Measurements from ENCODE around the gene EFR3B. TPM values are rescaled to one million over a fixed set of nuclear protein-coding genes. Genes with fewer than 3 reads are reported as not detected.

EFR3B gene
- total and polyA plus RNA-seq, 2 of the 13 experiments (the other 11 are each of a cell fraction or from before 2014, with no cell fraction given), result 0.42 TPM

DNA sequence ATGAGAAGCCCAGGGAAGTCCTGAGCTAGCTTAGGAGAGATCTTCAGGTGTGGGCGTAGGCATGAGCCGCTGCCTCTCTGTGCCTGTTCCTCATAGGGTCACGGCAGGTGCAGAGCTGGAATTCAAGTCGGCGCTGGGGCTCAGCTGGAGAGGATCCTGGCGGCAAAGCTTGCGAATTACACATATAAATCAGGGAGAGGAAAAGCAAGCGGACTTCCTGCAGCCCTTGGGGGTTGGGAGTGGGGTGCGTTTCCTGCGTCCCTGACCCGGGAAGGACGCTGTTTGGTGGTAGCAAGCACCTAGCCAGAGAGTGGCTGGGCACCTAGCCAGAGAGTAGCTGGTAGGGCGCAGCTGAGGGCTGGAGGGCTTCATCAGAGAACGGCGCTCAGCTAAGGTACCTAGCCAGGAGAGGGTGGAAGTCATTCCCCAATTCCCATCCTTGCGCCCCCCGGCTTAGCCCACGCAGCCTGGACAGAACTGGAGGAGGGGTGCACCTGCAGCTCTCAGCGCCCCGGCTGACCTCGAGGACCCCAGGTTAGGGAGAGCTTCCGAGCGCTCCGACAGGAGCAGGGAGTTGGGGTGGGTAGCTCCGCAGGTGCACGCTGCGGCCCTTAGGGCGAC is 459 bp upstream of the EFR3B start (continued):
- TF ChIP-seq, protein P1, sequence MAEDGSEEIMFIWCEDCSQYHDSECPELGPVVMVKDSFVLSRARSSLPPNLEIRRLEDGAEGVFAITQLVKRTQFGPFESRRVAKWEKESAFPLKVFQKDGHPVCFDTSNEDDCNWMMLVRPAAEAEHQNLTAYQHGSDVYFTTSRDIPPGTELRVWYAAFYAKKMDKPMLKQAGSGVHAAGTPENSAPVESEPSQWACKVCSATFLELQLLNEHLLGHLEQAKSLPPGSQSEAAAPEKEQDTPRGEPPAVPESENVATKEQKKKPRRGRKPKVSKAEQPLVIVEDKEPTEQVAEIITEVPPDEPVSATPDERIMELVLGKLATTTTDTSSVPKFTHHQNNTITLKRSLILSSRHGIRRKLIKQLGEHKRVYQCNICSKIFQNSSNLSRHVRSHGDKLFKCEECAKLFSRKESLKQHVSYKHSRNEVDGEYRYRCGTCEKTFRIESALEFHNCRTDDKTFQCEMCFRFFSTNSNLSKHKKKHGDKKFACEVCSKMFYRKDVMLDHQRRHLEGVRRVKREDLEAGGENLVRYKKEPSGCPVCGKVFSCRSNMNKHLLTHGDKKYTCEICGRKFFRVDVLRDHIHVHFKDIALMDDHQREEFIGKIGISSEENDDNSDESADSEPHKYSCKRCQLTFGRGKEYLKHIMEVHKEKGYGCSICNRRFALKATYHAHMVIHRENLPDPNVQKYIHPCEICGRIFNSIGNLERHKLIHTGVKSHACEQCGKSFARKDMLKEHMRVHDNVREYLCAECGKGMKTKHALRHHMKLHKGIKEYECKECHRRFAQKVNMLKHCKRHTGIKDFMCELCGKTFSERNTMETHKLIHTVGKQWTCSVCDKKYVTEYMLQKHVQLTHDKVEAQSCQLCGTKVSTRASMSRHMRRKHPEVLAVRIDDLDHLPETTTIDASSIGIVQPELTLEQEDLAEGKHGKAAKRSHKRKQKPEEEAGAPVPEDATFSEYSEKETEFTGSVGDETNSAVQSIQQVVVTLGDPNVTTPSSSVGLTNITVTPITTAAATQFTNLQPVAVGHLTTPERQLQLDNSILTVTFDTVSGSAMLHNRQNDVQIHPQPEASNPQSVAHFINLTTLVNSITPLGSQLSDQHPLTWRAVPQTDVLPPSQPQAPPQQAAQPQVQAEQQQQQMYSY (CRISPR knock-in tag; IDR thresholded peaks at IDR 0.05), result no peak
- TF ChIP-seq PAX8 (CRISPR knock-in tag; IDR thresholded peaks at IDR 0.05; ENCODE audit: borderline replicate concordance) (no peak), DR1 (CRISPR knock-in tag; IDR thresholded peaks at IDR 0.05) (no peak), ONECUT2 (CRISPR knock-in tag; IDR thresholded peaks at IDR 0.05) (no peak), MLLT10 (CRISPR knock-in tag; IDR thresholded peaks at IDR 0.05) (no peak), ZNF850 (CRISPR knock-in tag; conservative IDR thresholded peaks at IDR 0.05) (no peak), ATF1 (CRISPR knock-in tag; IDR thresholded peaks at IDR 0.05) (no peak), ZNF777 (CRISPR knock-in tag; IDR thresholded peaks at IDR 0.05) (no peak), ZNF616 (CRISPR knock-in tag; IDR thresholded peaks at IDR 0.05; ENCODE audit: low read depth) (no peak), ZNF224 (CRISPR knock-in tag; IDR thresholded peaks at IDR 0.05) (no peak), NFATC3 (CRISPR knock-in tag; IDR thresholded peaks at IDR 0.05) (no peak; the same call in 1 of the 2 replicates), ZBTB21 (CRISPR knock-in tag; IDR thresholded peaks at IDR 0.05) (no peak), RAD21 (CRISPR knock-in tag; IDR thresholded peaks at IDR 0.05) (no peak)
- TF ChIP-seq, protein P2, sequence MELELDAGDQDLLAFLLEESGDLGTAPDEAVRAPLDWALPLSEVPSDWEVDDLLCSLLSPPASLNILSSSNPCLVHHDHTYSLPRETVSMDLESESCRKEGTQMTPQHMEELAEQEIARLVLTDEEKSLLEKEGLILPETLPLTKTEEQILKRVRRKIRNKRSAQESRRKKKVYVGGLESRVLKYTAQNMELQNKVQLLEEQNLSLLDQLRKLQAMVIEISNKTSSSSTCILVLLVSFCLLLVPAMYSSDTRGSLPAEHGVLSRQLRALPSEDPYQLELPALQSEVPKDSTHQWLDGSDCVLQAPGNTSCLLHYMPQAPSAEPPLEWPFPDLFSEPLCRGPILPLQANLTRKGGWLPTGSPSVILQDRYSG (CRISPR knock-in tag; IDR thresholded peaks at IDR 0.05), result no peak
- TF ChIP-seq, protein P3, sequence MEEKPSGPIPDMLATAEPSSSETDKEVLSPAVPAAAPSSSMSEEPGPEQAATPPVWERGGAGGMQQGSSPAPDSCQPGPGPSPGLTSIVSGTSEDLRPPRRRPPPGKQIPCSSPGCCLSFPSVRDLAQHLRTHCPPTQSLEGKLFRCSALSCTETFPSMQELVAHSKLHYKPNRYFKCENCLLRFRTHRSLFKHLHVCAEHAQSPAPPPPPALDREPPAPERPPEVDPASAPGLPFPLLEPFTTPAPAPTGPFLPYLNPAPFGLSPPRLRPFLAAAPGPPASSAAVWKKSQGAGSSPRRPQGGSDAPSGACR (CRISPR knock-in tag; IDR thresholded peaks at IDR 0.05), result no peak
- TF ChIP-seq, protein P4, sequence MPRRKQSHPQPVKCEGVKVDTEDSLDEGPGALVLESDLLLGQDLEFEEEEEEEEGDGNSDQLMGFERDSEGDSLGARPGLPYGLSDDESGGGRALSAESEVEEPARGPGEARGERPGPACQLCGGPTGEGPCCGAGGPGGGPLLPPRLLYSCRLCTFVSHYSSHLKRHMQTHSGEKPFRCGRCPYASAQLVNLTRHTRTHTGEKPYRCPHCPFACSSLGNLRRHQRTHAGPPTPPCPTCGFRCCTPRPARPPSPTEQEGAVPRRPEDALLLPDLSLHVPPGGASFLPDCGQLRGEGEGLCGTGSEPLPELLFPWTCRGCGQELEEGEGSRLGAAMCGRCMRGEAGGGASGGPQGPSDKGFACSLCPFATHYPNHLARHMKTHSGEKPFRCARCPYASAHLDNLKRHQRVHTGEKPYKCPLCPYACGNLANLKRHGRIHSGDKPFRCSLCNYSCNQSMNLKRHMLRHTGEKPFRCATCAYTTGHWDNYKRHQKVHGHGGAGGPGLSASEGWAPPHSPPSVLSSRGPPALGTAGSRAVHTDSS (CRISPR knock-in tag; conservative IDR thresholded peaks at IDR 0.05), result no peak; the same call in 1 of the 2 replicates
- TF ChIP-seq, protein P5, sequence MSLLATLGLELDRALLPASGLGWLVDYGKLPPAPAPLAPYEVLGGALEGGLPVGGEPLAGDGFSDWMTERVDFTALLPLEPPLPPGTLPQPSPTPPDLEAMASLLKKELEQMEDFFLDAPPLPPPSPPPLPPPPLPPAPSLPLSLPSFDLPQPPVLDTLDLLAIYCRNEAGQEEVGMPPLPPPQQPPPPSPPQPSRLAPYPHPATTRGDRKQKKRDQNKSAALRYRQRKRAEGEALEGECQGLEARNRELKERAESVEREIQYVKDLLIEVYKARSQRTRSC (CRISPR knock-in tag; IDR thresholded peaks at IDR 0.05; ENCODE audit: low read depth), result no peak
- TF ChIP-seq, protein P6, sequence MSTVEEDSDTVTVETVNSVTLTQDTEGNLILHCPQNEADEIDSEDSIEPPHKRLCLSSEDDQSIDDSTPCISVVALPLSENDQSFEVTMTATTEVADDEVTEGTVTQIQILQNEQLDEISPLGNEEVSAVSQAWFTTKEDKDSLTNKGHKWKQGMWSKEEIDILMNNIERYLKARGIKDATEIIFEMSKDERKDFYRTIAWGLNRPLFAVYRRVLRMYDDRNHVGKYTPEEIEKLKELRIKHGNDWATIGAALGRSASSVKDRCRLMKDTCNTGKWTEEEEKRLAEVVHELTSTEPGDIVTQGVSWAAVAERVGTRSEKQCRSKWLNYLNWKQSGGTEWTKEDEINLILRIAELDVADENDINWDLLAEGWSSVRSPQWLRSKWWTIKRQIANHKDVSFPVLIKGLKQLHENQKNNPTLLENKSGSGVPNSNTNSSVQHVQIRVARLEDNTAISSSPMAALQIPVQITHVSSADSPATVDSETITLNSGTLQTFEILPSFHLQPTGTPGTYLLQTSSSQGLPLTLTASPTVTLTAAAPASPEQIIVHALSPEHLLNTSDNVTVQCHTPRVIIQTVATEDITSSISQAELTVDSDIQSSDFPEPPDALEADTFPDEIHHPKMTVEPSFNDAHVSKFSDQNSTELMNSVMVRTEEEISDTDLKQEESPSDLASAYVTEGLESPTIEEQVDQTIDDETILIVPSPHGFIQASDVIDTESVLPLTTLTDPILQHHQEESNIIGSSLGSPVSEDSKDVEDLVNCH (CRISPR knock-in tag; IDR thresholded peaks at IDR 0.05), result no peak
- TF ChIP-seq, protein P7, sequence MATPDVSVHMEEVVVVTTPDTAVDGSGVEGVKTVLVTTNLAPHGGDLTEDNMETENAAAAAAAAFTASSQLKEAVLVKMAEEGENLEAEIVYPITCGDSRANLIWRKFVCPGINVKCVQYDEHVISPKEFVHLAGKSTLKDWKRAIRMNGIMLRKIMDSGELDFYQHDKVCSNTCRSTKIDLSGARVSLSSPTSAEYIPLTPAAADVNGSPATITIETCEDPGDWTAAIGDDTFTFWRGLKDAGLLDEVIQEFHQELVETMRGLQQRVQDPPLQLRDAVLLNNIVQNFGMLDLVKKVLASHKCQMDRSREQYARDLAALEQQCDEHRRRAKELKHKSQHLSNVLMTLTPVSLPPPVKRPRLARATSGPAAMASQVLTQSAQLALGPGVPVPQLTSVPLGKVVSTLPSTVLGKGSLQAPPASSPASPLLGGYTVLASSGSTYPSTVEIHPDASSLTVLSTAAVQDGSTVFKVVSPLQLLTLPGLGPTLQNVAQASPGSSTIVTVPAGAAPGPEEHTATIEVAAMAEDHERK (CRISPR knock-in tag; IDR thresholded peaks at IDR 0.05; ENCODE audit: low read depth), result no peak
